HG03378 (cell line): Measurements from ENCODE around the gene ENTPD2.

Experiments used
- ATAC-seq: cut with Tn5 transposase; IDR thresholded peaks from one replicate; pipeline ENCODE4 v1.9.1; 2021; ENCODE audit warnings: mild to moderate bottlenecking, moderate library complexity; ENCODE audit not compliant: unreplicated experiment

Gene ENTPD2

DNA sequence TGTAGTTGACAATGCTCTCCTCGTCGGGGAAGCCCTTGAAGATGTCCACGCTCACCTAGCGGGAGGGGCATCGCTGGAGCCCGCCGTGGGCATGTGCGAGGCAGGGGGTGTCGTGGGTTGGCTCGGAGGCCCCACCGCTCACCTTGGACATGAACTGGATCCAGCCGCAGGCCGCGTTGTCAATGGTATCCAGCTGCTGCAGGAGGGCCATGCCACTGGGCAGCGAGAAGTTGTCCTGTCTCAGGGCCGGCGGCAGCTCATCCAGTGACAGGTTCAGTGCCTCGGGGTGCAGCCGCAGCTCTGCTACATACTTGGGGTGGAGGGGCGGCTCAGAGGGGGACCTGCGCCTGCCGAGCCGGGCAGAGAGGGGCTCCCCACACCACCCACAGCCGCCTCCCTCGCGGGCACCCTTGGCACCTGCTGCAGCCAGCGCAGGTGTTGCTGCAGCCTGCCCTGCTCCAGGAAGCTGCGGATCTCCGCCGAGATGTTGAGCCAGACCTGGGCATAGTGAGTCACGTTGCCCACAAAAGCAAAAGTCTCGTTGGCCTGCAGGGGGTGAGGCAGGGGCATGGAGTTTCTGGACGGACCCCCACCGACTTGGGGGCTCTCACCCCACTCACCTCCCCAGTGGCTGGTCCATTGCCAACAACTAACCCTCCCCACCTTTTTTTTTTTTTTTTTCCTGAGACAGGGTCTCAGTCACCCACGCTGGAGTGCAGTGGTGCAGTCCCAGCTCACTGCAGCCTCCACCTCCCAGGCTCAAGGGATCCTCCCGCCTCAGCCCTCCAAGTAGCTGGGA, 34.9 kb downstream of the ENTPD2 start:
- ATAC-seq = no peak

DNA sequence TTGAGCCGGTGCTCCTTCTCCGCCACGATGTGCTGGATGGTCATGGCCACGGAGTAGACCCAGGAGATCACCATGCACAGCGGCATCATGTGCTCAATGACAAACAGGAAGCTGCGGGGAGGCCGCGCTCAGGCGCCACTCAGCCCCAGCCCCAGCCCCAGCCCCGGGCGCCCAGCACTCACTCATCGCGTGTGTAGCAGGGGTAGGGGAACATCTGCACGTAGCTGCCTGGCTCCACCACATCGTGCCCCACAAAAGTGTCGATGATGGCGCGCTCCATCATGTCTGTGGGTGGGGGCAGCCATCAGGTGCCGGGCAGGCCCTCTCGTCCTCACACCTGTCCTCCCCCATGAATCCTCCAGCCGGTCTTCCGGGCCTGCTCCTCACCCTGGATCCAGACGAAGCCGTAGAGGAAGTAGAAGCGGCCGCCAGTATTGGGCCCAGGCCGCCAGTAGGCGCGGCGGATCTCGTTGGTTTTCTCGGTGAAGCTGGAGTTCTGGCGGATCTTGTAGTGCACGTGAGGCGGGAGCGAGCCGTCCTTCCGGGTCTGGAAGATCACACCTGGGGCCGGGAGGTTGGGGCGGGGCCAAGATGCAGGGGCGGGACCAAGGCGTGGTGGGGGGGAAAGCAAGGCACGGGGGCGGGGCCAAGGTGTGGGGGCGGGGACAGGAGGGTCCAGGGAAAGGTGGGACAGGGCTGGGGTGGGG, 35.9 kb downstream of the ENTPD2 start:
- ATAC-seq = no peak

DNA sequence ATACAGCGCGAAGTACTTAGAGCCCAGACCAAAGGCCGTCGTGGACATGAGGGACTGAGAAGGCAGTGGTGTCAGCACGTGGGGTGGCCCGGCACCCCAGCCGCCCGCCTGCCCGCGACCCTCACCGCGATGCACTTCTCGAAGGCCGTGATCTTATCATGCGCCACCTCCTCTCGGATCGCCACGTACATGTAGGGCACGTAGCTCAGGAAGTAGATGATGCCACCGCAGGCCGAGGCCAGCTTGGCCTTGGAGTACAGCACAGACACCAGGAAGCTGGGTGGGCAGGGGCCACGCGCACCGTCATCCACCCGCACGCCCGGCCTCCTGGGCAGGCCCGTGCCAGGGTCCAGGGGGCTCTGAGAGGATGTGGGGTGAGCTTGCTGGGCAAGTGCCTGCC, 36.8 kb downstream of the ENTPD2 start:
- ATAC-seq = no peak

DNA sequence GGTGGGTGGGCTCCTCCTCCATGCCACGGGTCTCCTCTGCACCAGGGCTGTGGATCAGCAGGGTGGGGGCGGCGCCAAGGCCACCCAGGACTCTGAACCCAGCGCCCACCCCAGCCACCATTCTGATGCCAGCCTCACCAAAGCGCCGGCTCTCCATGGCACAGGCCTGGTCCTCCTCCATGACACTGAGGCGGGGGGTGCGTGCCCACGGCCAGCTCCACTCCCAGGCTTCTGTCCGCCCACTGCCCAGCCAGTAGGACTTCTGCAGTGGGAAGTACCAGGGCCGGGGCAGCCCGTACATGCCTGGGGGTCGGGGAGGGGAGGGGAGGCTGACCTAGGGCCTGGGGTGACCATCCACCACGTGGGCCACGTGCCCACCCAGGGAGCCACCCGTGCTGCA, 37.4 kb downstream of the ENTPD2 start:
- ATAC-seq = no peak

GRCh38 chr9:137015976-137016375, 37.9 kb downstream of the ENTPD2 start:
- ATAC-seq = no peak

DNA sequence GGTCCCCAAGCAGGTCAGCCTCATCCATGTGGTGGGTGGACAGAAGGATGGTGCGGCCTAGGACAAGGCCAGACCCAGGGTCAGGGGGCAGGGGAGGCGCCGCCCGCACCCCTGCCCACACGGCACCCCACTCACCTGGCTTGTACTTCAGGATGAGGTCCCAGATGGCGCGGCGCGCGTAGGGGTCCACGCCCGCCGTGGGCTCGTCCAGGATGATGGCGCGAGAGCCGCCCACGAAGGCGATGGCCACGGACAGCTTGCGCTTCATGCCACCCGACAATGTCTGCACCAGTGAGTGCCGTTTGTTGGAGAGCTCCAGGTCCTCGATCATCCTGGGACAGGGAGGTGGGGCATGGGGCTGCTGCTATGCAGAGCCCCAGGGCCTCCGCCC, 38.3 kb downstream of the ENTPD2 start:
- no peak for ATAC-seq

GRCh38 chr9:137014776-137015539, 38.9 kb downstream of the ENTPD2 start:
- ATAC-seq = no peak

- no peak for ATAC-seq
Observed at GRCh38 chr9:137014166-137014565, 39.7 kb downstream of the ENTPD2 start.

GRCh38 chr9:137013571-137013940, 40.3 kb downstream of the ENTPD2 start:
- ATAC-seq = no peak

DNA sequence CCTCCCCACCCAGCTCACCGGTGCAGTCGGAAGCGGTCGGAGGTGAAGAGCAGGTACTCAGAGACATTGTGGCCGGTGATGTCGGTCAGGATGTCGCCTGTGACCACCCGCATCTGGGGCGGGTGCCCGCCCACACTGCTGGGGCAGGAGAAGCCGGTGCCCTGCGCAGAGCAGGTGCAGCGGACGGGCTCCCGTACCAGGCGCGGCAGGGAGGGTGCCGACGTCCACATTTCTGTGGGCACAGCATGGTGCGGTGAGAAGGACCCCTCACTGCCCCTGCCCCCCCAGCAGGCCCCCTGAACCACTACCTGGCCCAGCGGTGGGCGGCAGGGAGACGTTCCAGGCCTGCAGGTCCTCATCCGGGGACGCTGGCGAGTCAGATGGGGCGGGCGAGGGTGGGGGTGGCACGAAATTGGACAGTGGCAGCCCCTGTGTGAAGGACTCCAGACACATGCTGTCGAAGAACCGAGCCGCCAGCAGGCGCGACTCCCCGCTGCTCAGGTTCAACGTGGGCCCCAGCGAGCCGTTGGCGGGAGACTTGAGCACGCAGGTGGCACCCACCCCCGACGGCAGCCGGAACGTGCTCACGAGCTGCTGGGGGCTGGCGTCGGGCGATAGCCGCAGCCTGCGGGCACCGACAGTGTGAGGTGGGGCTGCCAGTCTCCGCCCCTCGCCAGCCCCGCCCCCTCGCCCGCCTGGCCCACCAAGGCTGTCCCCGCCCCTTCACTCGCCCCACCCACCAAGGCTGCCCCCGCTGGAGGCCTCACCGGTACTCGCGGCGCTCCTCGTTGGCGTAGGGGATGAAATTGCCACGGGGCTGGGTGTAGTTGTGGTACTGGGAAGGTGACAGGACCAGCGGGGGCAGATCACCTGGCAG, 40.9 kb downstream of the ENTPD2 start:
- no peak for ATAC-seq

- ATAC-seq = no peak
Observed at GRCh38 chr9:137011907-137012675, 41.8 kb downstream of the ENTPD2 start.

- ATAC-seq = no peak
Observed at GRCh38 chr9:137011156-137011555, 42.7 kb downstream of the ENTPD2 start.

GRCh38 chr9:137009938-137010732, 43.7 kb downstream of the ENTPD2 start:
- ATAC-seq = no peak

DNA sequence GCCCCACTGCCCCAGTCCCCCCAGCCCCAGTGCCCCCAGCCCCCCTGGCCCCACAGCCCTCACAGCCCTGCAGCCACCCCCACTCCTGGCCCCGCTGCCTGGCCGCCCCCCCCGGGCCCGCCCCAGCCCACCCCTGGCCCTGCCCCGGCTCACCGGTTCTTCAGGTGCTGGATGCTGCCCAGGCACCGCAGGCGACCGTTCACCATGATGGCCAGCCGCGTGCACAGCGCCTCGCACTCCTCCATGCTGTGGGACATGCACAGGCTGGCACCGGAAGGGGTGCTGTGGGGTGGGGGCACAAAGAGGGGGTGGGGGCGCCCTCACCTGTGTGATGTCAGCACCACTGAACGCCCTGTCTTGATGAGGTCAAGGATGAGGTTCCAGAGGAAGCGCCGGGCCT, 44.6 kb downstream of the ENTPD2 start:
- ATAC-seq = no peak

DNA sequence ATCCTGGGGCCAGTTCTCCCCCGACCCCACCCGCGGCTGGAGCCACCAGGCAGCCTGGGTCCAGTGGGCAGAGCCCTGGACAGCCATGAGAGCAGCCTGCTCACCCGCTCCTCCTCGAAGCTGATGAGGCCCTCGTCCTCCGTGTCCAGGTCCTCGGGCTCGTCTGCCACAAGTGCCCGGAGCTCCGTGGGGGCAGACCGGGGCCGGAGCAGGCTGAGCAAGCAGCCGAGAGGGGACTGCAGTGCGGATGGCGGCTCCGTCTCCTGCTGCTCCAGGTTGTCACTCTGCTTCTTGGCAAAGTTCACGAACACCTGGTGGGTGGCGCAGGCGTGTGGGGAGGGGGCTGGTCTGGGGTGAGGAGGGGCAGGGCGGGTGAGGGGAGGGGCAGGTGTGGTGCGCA, 45.5 kb downstream of the ENTPD2 start:
- ATAC-seq = no peak

DNA sequence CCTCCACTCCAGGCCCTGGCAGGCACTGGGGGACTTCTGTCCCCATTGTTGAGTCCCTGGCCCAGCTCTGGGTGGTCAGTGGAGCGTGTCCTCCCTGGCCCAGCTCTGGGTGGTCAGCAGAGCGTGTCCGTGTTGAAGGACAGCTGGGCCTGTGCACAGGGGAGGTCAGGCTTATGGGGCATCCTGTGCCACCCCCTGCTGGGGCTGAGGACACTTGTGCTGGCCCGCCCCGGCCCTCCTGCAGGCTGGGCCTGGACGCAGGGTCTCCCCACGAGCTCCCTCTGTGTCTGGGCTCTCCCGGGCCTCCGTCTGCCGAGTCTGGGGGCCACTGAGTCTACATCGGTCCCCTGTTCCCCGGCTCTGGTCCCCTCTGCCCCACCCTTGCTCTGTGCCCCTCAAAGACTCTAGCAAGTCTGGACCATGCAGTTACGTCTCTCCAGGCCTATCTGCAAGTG, 46.0 kb downstream of the ENTPD2 start:
- ATAC-seq = no peak

DNA sequence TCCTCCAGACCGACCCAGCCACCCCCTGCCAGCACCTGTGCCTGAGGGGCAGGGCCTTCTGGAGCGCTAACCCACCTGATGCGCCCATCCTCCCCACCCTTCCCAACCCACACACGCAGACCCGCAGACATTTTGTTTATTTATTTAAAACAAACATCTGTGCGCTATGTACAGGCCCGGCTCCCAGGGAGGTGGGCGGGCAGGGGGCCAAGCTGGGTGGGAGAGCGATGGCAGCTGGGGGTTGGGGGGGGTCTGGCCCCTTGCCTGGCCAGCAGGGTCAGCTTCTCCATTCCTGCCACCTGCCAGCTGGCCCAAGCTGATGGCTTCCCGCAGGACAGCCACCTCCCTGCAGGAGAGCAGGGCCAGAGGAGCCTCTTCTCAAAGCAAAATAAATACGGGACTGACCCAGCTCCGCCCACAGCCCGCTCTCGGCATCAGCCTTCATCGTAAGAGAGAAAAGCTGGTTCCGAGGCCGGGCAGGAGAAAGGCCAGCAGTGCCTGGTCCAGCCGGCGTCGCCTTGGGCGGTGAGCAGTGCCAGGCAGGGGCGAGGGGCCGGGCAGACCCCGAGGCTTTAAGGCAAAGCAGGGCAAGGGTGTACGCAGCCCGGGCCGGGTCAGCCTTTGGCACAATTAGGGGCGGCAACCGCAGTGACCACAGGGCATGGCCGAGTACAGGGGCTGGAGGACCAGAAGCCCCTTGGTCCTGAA, 46.6 kb downstream of the ENTPD2 start:
- no peak for ATAC-seq
